H1 (cell line): ENCODE data around the gene NEUROD4.

Experiments
- CEBPB ChIP-seq: IDR thresholded peaks from 2 replicates; pipeline ENCODE4 v1.6.1; 2012; ENCODE audit warnings: low read depth, low read length
- CTCF ChIP-seq, 3 experiments: IDR thresholded peaks; 1 replicate in 2 of 3; 2 replicates in 1 of 3; pipeline versions ENCODE4 v1.5.1 to v1.6.1; 2011; ENCODE audit warnings: low read length in 3 of 3, mild to moderate bottlenecking in 3 of 3, inconsistent platforms in 2 of 3, low read depth in 1 of 3, moderate library complexity in 1 of 3; ENCODE audit not compliant: insufficient read depth in 1 of 3; ENCODE audit errors: control extremely low read depth in 1 of 3
- GABPA ChIP-seq: IDR thresholded peaks from 2 replicates; pipeline ENCODE4 v1.6.1; 2011; ENCODE audit warnings: mild to moderate bottlenecking, low read length, moderate library complexity, borderline replicate concordance; ENCODE audit not compliant: insufficient read depth
- PHF8 ChIP-seq: fragments of 200-600 bp; sonication (generic); conservative IDR thresholded peaks from 2 replicates; pipeline ENCODE4 v1.7.1; 2012; ENCODE audit warnings: low read depth, mild to moderate bottlenecking, inconsistent platforms, low read length, moderate library complexity
- POLR2A ChIP-seq, 2 experiments: IDR thresholded peaks; 1 replicate in 1 of 2; 2 replicates in 1 of 2; pipeline ENCODE4 v1.6.1; 2011; ENCODE audit warnings: low read depth in 2 of 2, low read length in 2 of 2, mild to moderate bottlenecking in 2 of 2; ENCODE audit errors: control extremely low read depth in 1 of 2

- TF ChIP-seq GABPA (no peak), PHF8 (no peak), POLR2A (IDR thresholded peaks at IDR 0.05; ENCODE audit: control extremely low read depth in 1 of 2, low read depth in 2 of 2, low read length in 2 of 2) (no peak), CEBPB (no peak), CTCF (IDR thresholded peaks at IDR 0.05; ENCODE audit: control extremely low read depth in 1 of 3, insufficient read depth in 1 of 3, low read depth in 1 of 3, low read length in 3 of 3) (no peak)
These were observed 27.8 kb upstream of the NEUROD4 start for GRCh38 chr12:54991991-54992375.
